Measurements from ENCODE around the gene MBL2.

Gene MBL2

GRCh38 chr10:52811776-52812175, 39.2 kb upstream of the MBL2 start:
- Histone ChIP-seq H3K79me2 (ENCODE audit: insufficient read depth, low read length) (no peaks in the 10 kb centered on the region), H3K9ac (ENCODE audit: low read depth, low read length, poor library complexity, severe bottlenecking) (no peak overlapping the region), H4K20me1 (ENCODE audit: insufficient read depth, low read length, poor library complexity, severe bottlenecking) (no peaks in the 10 kb centered on the region), H3F3A (ENCODE audit: low read depth) (no peaks in the 10 kb centered on the region), H3K4me2 (ENCODE audit: low read depth, low read length, poor library complexity, severe bottlenecking) (no peak overlapping the region), H3K9me2 (replicated peaks; ENCODE audit: low read depth, low read length) (no peaks in the 10 kb centered on the region), H2AFZ (ENCODE audit: low read length) (no peak overlapping the region), H3K4me1 (ENCODE audit: insufficient read depth, low read length, poor library complexity, severe bottlenecking) (peaks cover 22% of the 10 kb centered on the region), H3K36me3 (ENCODE audit: insufficient read depth, low read length) (no peaks in the 10 kb centered on the region), H3K9me3 (ENCODE audit: insufficient read depth, low read depth, low read length) (no peaks in the 10 kb centered on the region), H3K4me3 (ENCODE audit: low read length, poor library complexity, severe bottlenecking) (no peak overlapping the region), H3K27me3 (ENCODE audit: insufficient read depth, low read length, poor library complexity, severe bottlenecking) (no peaks in the 10 kb centered on the region)
- no peak for TF ChIP-seq EZH2phosphoT487 (IDR thresholded peaks at IDR 0.05; ENCODE audit: borderline replicate concordance)
- TF ChIP-seq, protein P1, sequence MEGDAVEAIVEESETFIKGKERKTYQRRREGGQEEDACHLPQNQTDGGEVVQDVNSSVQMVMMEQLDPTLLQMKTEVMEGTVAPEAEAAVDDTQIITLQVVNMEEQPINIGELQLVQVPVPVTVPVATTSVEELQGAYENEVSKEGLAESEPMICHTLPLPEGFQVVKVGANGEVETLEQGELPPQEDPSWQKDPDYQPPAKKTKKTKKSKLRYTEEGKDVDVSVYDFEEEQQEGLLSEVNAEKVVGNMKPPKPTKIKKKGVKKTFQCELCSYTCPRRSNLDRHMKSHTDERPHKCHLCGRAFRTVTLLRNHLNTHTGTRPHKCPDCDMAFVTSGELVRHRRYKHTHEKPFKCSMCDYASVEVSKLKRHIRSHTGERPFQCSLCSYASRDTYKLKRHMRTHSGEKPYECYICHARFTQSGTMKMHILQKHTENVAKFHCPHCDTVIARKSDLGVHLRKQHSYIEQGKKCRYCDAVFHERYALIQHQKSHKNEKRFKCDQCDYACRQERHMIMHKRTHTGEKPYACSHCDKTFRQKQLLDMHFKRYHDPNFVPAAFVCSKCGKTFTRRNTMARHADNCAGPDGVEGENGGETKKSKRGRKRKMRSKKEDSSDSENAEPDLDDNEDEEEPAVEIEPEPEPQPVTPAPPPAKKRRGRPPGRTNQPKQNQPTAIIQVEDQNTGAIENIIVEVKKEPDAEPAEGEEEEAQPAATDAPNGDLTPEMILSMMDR (conservative IDR thresholded peaks at IDR 0.05; ENCODE audit: low read length), result no peak

DNA sequence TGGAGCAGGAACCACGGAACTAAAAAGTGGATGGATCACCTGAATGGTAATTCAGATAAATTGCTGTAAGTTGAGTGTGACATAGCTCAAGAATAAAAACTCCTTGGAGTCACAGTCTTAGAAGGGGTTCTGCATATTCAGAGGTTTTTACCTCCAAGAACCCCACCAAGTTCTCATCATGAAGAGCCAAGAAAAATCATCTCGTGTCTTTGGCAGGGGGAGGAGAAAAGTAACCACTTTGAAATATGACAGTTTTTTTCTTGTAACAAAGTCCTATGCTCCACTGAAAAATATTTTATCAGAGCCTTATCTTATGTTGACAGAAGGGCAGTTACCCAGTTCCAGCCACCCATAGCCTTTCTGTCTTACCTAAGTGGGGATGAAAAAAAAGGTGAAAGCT, 38.2 kb upstream of the MBL2 start:
- no peaks in the 10 kb centered on the region for H3K36me3 ChIP-seq (ENCODE audit: insufficient read depth, low read length)
- no peaks in the 10 kb centered on the region for H3K9me2 ChIP-seq (replicated peaks; ENCODE audit: low read depth, low read length)
- H3K79me2 ChIP-seq (ENCODE audit: insufficient read depth, low read length), result no peaks in the 10 kb centered on the region
- H3K4me2 ChIP-seq (ENCODE audit: low read depth, low read length, poor library complexity, severe bottlenecking), result no peak overlapping the region
- TF ChIP-seq, protein P1 (conservative IDR thresholded peaks at IDR 0.05; ENCODE audit: low read length), result no peak
- no peak for TF ChIP-seq EZH2phosphoT487 (IDR thresholded peaks at IDR 0.05; ENCODE audit: borderline replicate concordance)
- no peaks in the 10 kb centered on the region for H3K9me3 ChIP-seq (ENCODE audit: insufficient read depth, low read depth, low read length)
- H3F3A ChIP-seq (ENCODE audit: low read depth), result no peaks in the 10 kb centered on the region
- H3K4me3 ChIP-seq (ENCODE audit: low read length, poor library complexity, severe bottlenecking), result no peak overlapping the region
- no peaks in the 10 kb centered on the region for H3K27me3 ChIP-seq (ENCODE audit: insufficient read depth, low read length, poor library complexity, severe bottlenecking)
- no peaks in the 10 kb centered on the region for H4K20me1 ChIP-seq (ENCODE audit: insufficient read depth, low read length, poor library complexity, severe bottlenecking)
- H2AFZ ChIP-seq (ENCODE audit: low read length), result no peak overlapping the region
- H3K4me1 ChIP-seq (ENCODE audit: insufficient read depth, low read length, poor library complexity, severe bottlenecking), result peaks cover 22% of the 10 kb centered on the region
- H3K9ac ChIP-seq (ENCODE audit: low read depth, low read length, poor library complexity, severe bottlenecking), result no peak overlapping the region

- TF ChIP-seq EZH2phosphoT487 (IDR thresholded peaks at IDR 0.05; ENCODE audit: borderline replicate concordance), result no peak
- TF ChIP-seq, protein P1 (conservative IDR thresholded peaks at IDR 0.05; ENCODE audit: low read length), result no peak
- no peaks in the 10 kb centered on the region for H3K9me2 ChIP-seq (replicated peaks; ENCODE audit: low read depth, low read length)
- H4K20me1 ChIP-seq (ENCODE audit: insufficient read depth, low read length, poor library complexity, severe bottlenecking), result no peaks in the 10 kb centered on the region
- no peaks in the 10 kb centered on the region for H3K79me2 ChIP-seq (ENCODE audit: insufficient read depth, low read length)
- no peaks in the 10 kb centered on the region for H3K9me3 ChIP-seq (ENCODE audit: insufficient read depth, low read depth, low read length)
- no peaks in the 10 kb centered on the region for H3F3A ChIP-seq (ENCODE audit: low read depth)
- no peak overlapping the region for H3K9ac ChIP-seq (ENCODE audit: low read depth, low read length, poor library complexity, severe bottlenecking)
- no peaks in the 10 kb centered on the region for H3K27me3 ChIP-seq (ENCODE audit: insufficient read depth, low read length, poor library complexity, severe bottlenecking)
- H3K4me2 ChIP-seq (ENCODE audit: low read depth, low read length, poor library complexity, severe bottlenecking), result no peak overlapping the region
- peaks cover 7% of the 10 kb centered on the region for H3K4me1 ChIP-seq (ENCODE audit: insufficient read depth, low read length, poor library complexity, severe bottlenecking)
- no peak overlapping the region for H2AFZ ChIP-seq (ENCODE audit: low read length)
- no peak overlapping the region for H3K4me3 ChIP-seq (ENCODE audit: low read length, poor library complexity, severe bottlenecking)
- H3K36me3 ChIP-seq (ENCODE audit: insufficient read depth, low read length), result no peaks in the 10 kb centered on the region
Measured at GRCh38 chr10:52807803-52808202, 35.2 kb upstream of the MBL2 start.
